Esophagus squamous epithelium (tissue), 5 donors: ENCODE results near the gene GPC3. TPM values are rescaled to one million over a fixed set of nuclear protein-coding genes. Genes with fewer than 3 reads are reported as not detected.

ENCODE experiments used
- DNase-seq: peaks from one replicate; lab custom pipeline; 2025; lab: John Stamatoyannopoulos, UW
- H3K27ac ChIP-seq, 4 donors: fragments of 200-600 bp; sonication (generic); one replicate each; pipeline ENCODE4 v1.5.1; 2016 to 2019; ENCODE audit warnings: mild to moderate bottlenecking in 1 of 4
- H3K27me3 ChIP-seq, 4 donors: fragments of 200-600 bp; sonication (generic); 1 replicate in 3 of 4; 2 replicates in 1 of 4; pipeline versions ENCODE4 v1.5.1 to v1.6.0; 2017 to 2021; ENCODE audit warnings: antibody characterized with exemption in 1 of 4
- H3K36me3 ChIP-seq, 3 donors: fragments of 200-600 bp; sonication (generic); one replicate each; pipeline ENCODE4 v1.5.1; 2016 to 2019
- H3K4me1 ChIP-seq, 3 donors: fragments of 200-600 bp; sonication (generic); one replicate each; pipeline ENCODE4 v1.5.1; 2017 to 2019
- H3K4me3 ChIP-seq, 4 donors: fragments of 200-600 bp; sonication (generic); 1 replicate in 3 of 4; 2 replicates in 1 of 4; pipeline ENCODE4 v1.5.1; 2016 to 2019; ENCODE audit warnings: mild to moderate bottlenecking in 2 of 4, moderate library complexity in 1 of 4
- H3K9me3 ChIP-seq, 3 donors: fragments of 200-600 bp; sonication (generic); one replicate each; pipeline ENCODE4 v1.5.1; 2016 to 2019
- POLR2A ChIP-seq, 4 donors: fragments of 450-650 bp; IDR thresholded peaks; one replicate each; pipeline ENCODE4 v1.6.1; 2017; ENCODE audit warnings: antibody characterized with exemption in 4 of 4, mild to moderate bottlenecking in 4 of 4, moderate library complexity in 3 of 4
- WGBS, 2 donors: methylation state at CpG; one replicate each; pipeline ENCODE4 v1.1.5; 2018; 5-methylcytosine and 5-hydroxymethylcytosine counted together
- intact Hi-C: fragments of 100-400 bp; cut with DNase I; formaldehyde crosslinking; loops from one replicate; pipeline ENCODE4 v1.15.0; 2022
- total RNA-seq, 4 donors: library from RNA; depleted of rRNA; stranded (reverse); fragments of >200 nt; gene quantifications; one replicate each; pipeline ENCODE4 v1.1.0, GENCODE V29; 2016
- TF ChIP-seq, protein P1 (sequence below), 6 experiments: fragments of 450-650 bp in 4 of 6; fragments of 200-600 bp in 2 of 6; sonication (generic) in 2 of 6; IDR thresholded peaks; one replicate each; pipeline ENCODE4 v1.5.1; 2016 to 2019; ENCODE audit warnings: antibody characterized with exemption in 6 of 6, mild to moderate bottlenecking in 4 of 6, moderate library complexity in 4 of 6
- donor health status: DM: yes; HTN: yes; CAD: no.

Gene GPC3
- total RNA-seq, 4 donors from 2014 or later = 0.44 to 2.8 (median 1.7) TPM; not detected in 1

DNA sequence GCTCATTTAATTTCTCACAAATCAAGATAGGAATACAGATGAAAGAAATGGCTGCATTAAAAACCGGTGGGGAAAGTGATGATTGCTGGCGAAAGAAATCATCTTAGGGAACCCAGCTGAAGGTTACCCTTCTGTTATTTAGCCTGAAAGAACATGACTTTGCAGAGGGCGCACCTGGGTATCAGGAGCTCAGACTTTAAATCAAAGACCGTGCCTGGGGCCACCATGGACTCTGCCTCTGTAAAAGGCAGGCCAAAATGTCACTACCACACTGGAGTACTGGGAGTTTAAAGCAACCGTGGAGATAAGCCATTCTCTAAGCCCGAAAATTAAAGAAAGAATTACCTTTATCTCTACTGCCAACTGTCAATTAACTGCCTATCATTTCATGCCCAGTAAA lies 24.3 kb downstream of the GPC3 start:
- Histone ChIP-seq H3K4me1 (no peaks in the 10 kb centered on the region), H3K9me3 (no peaks in the 10 kb centered on the region), H3K27ac (no peak overlapping the region), H3K4me3 (no peak overlapping the region), H3K36me3 (no peaks in the 10 kb centered on the region), H3K27me3 (no peaks in the 10 kb centered on the region)
- intact Hi-C loops = no loop called here
- TF ChIP-seq, protein P1, sequence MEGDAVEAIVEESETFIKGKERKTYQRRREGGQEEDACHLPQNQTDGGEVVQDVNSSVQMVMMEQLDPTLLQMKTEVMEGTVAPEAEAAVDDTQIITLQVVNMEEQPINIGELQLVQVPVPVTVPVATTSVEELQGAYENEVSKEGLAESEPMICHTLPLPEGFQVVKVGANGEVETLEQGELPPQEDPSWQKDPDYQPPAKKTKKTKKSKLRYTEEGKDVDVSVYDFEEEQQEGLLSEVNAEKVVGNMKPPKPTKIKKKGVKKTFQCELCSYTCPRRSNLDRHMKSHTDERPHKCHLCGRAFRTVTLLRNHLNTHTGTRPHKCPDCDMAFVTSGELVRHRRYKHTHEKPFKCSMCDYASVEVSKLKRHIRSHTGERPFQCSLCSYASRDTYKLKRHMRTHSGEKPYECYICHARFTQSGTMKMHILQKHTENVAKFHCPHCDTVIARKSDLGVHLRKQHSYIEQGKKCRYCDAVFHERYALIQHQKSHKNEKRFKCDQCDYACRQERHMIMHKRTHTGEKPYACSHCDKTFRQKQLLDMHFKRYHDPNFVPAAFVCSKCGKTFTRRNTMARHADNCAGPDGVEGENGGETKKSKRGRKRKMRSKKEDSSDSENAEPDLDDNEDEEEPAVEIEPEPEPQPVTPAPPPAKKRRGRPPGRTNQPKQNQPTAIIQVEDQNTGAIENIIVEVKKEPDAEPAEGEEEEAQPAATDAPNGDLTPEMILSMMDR (IDR thresholded peaks at IDR 0.05) = no peak
- no peak for TF ChIP-seq POLR2A (IDR thresholded peaks at IDR 0.05)
- no peak for DNase-seq
- WGBS, 2 donors = 72 to 82% methylated on average over 3 to 6 of the region's 6 CpGs

DNA sequence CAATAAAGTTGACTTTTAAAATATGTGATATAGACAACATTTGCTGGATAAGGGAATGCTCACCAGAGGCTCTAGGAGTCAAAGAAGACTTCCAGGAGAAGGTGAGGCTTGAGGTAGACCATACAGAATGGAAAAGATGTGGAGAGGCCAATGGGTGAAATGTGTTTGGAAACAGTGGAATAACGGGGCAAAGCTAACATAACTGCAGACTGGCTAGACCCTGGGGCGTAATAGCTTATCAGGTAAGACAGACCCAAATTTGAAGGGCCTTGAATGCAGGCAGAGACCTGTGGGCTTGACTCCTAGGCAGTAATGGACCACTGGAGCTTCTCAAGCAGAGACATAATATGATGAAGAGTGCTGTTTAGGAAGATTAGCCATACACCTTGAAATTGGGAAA lies 25.4 kb downstream of the GPC3 start:
- TF ChIP-seq, protein P1 (IDR thresholded peaks at IDR 0.05) = no peak
- TF ChIP-seq POLR2A (IDR thresholded peaks at IDR 0.05) = no peak
- H3K27me3 ChIP-seq = no peaks in the 10 kb centered on the region

DNA sequence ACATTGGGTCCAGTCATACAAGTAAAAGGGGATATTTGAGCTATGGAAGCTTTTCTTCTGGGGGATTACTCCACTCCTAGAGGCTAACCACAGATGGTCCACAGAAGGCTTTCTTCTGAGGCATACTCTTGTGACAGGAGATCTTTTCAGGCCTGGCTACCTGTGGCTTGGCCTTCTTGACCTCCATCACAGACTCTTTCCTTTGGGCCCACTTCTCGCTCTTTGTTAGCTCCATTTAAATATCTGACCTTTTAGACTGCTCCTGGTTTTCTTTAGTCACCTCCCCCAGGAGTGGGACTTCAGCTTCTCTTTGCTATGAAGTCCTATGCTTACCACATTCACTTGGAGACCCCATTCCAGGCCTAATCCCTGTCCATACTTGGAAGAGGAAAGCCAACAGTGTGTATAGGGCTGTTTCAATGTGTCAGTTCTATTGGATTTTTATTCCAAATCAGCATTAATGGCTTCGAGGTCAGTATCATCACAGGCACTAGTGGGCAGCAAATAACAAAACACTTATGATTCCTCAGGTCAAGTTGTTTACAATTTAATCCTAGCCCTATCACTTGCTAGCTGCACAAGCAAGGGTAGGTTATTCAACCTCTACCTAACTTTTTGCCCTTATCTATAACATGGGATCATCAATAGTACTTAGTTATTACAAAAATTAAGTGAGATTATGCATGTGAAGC lies 26.3 kb downstream of the GPC3 start:
- no peaks in the 10 kb centered on the region for H3K36me3 ChIP-seq
- no peak for DNase-seq
- 64 to 66% methylated on average over 2 of the region's 2 CpGs for WGBS, 2 donors
- no peak overlapping the region for H3K4me3 ChIP-seq
- no peaks in the 10 kb centered on the region for H3K27me3 ChIP-seq
- H3K27ac ChIP-seq = no peak overlapping the region
- no peaks in the 10 kb centered on the region for H3K4me1 ChIP-seq
- no peak for TF ChIP-seq POLR2A (IDR thresholded peaks at IDR 0.05)
- TF ChIP-seq, protein P1 (IDR thresholded peaks at IDR 0.05) = no peak
- intact Hi-C loops = no loop called here
- H3K9me3 ChIP-seq = no peaks in the 10 kb centered on the region

More for the DNA sequence above, 25.4 kb downstream of the GPC3 start:
- intact Hi-C loops = no loop called here
- Histone ChIP-seq H3K9me3 (no peaks in the 10 kb centered on the region), H3K4me1 (no peaks in the 10 kb centered on the region), H3K27ac (no peak overlapping the region), H3K36me3 (no peaks in the 10 kb centered on the region), H3K4me3 (no peak overlapping the region)
- WGBS, 2 donors = 66 to 85% methylated on average over 2 of the region's 2 CpGs
- DNase-seq = no peak

DNA sequence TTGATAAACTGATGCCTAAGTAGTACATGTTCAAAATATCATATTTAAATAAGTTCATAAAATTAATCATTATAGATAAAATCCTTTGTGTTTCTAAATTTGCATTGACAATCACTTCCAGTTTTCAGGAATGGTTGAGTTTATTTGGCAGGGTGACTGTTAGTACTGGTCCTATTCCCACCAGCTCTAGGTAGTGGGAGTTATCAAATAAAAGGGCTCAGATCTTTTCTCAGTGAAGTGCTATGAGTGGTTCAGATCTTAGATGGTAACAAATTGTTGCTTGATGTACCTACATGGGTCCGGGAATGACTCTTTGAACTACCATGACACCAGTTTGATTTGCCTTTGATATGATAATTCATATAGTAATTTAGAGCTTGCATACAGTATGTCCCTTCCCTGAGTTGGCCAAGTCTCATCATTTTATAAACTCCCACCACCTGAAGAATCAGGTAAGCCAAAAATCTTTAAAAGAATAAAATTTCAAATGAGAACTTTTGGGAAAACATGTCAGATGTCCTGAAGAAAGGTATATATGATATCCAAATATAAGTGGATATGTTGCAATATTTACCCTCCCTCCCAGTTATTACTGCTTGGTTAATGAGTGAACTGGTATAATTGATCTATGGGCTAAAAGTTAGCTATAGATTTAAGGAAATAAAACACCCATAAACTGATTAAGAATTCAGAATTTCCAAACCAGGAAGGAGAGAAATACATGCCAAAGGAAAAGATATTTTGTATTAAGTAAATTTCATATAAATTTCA lies 28.6 kb downstream of the GPC3 start:
- H3K27ac ChIP-seq = no peak overlapping the region
- TF ChIP-seq POLR2A (IDR thresholded peaks at IDR 0.05) = no peak
- TF ChIP-seq, protein P1 (IDR thresholded peaks at IDR 0.05) = no peak
- intact Hi-C loops = no loop called here
- H3K4me1 ChIP-seq = no peaks in the 10 kb centered on the region
- H3K36me3 ChIP-seq = no peaks in the 10 kb centered on the region
- WGBS, 2 donors = 77 to 85% methylated on average over 1 of the region's 1 CpG
- H3K4me3 ChIP-seq = no peak overlapping the region
- H3K9me3 ChIP-seq = no peaks in the 10 kb centered on the region
- DNase-seq = no peak
- no peaks in the 10 kb centered on the region for H3K27me3 ChIP-seq

DNA sequence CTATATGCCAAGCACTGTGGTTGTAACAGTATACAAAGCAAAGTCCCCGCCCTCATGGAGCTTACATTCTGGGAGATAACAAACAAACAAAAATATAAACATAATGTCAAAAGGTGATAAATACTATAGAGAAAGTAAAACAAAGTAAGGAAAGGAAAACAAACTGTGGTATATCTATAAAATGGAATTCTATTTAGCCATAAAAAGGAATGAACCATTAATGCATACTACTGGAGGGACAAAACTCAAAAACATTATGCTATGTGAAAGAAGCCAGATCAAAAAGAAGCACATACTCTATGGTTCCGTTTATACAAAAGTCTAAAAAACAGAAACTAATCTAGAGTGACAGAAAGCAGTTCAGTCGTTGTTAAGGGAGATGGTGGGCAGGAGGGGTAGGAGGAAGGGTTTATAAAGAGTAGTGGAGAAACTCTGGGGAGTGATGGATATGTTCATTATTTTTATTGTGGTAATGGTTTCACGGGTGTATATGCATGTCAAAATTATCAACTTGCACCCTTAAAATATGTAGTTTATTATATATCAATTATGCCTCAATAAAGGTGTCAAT lies 31.5 kb downstream of the GPC3 start:
- TF ChIP-seq, protein P1 (IDR thresholded peaks at IDR 0.05) = no peak
- TF ChIP-seq POLR2A (IDR thresholded peaks at IDR 0.05) = no peak

More for the DNA sequence above, 31.5 kb downstream of the GPC3 start:
- WGBS, 2 donors = 57 to 88% methylated on average over 4 of the region's 4 CpGs
- DNase-seq = no peak
- Histone ChIP-seq H3K4me1 (no peaks in the 10 kb centered on the region), H3K4me3 (no peak overlapping the region), H3K27me3 (no peaks in the 10 kb centered on the region), H3K36me3 (no peaks in the 10 kb centered on the region), H3K27ac (no peak overlapping the region), H3K9me3 (no peaks in the 10 kb centered on the region)
- intact Hi-C loops = no loop called here
